Gastroesophageal sphincter (tissue), 4 donors: ENCODE measurements around the gene VSTM2B. TPM values are rescaled to one million over a fixed set of nuclear protein-coding genes. Genes with fewer than 3 reads are reported as not detected.

Experiments
- ATAC-seq: fragments of 150-250 bp; one replicate; pipeline ENCODE4 v1.9.1; 2016; ENCODE audit warnings: mild to moderate bottlenecking, moderate library complexity
- H3K27ac ChIP-seq, 4 donors: fragments of 200-600 bp; sonication (generic) in 3 of 4; 1 replicate in 3 of 4; 2 replicates in 1 of 4; pipeline ENCODE4 v1.5.1; 2016 to 2019
- H3K27me3 ChIP-seq: fragments of 200-600 bp; sonication (generic); one replicate; pipeline ENCODE4 v1.5.1; 2019
- H3K36me3 ChIP-seq, 2 donors: fragments of 200-600 bp; sonication (generic); one replicate each; pipeline ENCODE4 v1.5.1; 2019; ENCODE audit warnings: control low read depth in 1 of 2
- H3K4me1 ChIP-seq, 3 donors: fragments of 200-600 bp; sonication (generic); 1 replicate in 2 of 3; 2 replicates in 1 of 3; pipeline ENCODE4 v1.5.1; 2016 to 2019; ENCODE audit warnings: control low read depth in 2 of 3
- H3K4me3 ChIP-seq, 2 donors: fragments of 200-600 bp; sonication (generic); one replicate each; pipeline ENCODE4 v1.5.1; 2019; ENCODE audit warnings: mild to moderate bottlenecking in 1 of 2, moderate library complexity in 1 of 2
- H3K9me3 ChIP-seq, 3 donors: fragments of 200-600 bp; sonication (generic); one replicate each; pipeline ENCODE4 v1.5.1; 2017 to 2019; ENCODE audit warnings: control low read depth in 2 of 3
- EP300 ChIP-seq: sonication (generic); formaldehyde crosslinking; IDR thresholded peaks from one replicate; pipeline ENCODE4 v1.6.1; 2017; ENCODE audit warnings: antibody characterized with exemption, mild to moderate bottlenecking
- POLR2A ChIP-seq, 2 donors: fragments of 450-650 bp; IDR thresholded peaks; one replicate each; pipeline ENCODE4 v1.6.1; 2017; ENCODE audit warnings: antibody characterized with exemption in 2 of 2, mild to moderate bottlenecking in 2 of 2, moderate library complexity in 1 of 2
- POLR2AphosphoS5 ChIP-seq: sonication (generic); formaldehyde crosslinking; IDR thresholded peaks from one replicate; pipeline ENCODE4 v1.6.1; 2017; ENCODE audit warnings: antibody characterized with exemption
- WGBS, 2 donors: methylation state at CpG; one replicate each; pipeline ENCODE4 v1.1.5; 2018; ENCODE audit warnings: low coverage in 1 of 2; 5-methylcytosine and 5-hydroxymethylcytosine counted together
- total RNA-seq, 4 donors: library from RNA; depleted of rRNA; stranded (reverse); fragments of >200 nt; gene quantifications; one replicate each; pipeline ENCODE4 v1.1.0, GENCODE V29; 2016
- TF ChIP-seq, protein P1 (sequence below), 4 experiments: fragments of 200-600 bp in 2 of 4; fragments of 450-650 bp in 2 of 4; sonication (generic) in 1 of 4; IDR thresholded peaks; one replicate each; pipeline ENCODE4 v1.5.1; 2017 to 2019; ENCODE audit warnings: antibody characterized with exemption in 4 of 4, mild to moderate bottlenecking in 2 of 4, moderate library complexity in 2 of 4

Gene VSTM2B
- total RNA-seq, 4 donors from 2014 or later = 0.40 TPM; not detected in 3

DNA sequence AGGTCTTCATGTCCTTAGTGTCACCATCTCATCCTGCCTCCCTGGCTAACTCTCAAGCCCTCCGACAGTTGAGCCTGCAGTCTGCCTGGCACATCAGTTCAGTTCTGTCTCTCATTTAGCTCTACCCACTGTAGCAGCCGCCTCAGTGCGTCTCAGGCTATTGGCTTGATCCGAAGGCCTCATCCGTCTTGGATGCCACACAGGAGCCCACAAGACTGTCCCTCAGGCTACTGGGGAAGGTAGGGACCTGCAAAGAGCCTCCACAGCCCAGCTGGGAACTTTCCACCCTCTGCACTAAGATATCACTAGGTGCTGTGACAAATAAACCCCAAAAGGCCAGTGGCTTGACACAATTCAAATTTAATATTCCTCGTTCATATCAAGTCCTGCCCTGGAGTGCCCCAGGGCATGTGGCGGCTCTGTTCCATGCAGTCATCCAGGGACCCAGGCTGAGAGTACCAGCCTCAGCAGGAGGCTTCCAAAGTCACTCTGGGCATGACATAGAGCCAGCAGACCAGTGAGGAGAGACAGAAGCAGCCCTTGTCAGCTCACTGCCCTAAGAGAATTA, 5.7 kb downstream of the VSTM2B start:
- H3K27me3 ChIP-seq = peaks cover 96% of the 10 kb centered on the region
- no peak overlapping the region for H3K4me3 ChIP-seq
- H3K4me1 ChIP-seq = peaks cover 0 to 38% (median 14%) of the 10 kb centered on the region in 3 donors
- no peak overlapping the region for H3K27ac ChIP-seq
- H3K36me3 ChIP-seq = no peaks in the 10 kb centered on the region
- H3K9me3 ChIP-seq = peaks cover 0 to 9% (median 0%) of the 10 kb centered on the region in 3 donors
- ATAC-seq = no peak
- WGBS, 2 donors = no CpG with 5 or more reads among the region's 7 CpGs
- TF ChIP-seq, protein P1, sequence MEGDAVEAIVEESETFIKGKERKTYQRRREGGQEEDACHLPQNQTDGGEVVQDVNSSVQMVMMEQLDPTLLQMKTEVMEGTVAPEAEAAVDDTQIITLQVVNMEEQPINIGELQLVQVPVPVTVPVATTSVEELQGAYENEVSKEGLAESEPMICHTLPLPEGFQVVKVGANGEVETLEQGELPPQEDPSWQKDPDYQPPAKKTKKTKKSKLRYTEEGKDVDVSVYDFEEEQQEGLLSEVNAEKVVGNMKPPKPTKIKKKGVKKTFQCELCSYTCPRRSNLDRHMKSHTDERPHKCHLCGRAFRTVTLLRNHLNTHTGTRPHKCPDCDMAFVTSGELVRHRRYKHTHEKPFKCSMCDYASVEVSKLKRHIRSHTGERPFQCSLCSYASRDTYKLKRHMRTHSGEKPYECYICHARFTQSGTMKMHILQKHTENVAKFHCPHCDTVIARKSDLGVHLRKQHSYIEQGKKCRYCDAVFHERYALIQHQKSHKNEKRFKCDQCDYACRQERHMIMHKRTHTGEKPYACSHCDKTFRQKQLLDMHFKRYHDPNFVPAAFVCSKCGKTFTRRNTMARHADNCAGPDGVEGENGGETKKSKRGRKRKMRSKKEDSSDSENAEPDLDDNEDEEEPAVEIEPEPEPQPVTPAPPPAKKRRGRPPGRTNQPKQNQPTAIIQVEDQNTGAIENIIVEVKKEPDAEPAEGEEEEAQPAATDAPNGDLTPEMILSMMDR (IDR thresholded peaks at IDR 0.05) = no peak
- TF ChIP-seq EP300 (no peak), POLR2A (IDR thresholded peaks at IDR 0.05) (no peak)

GRCh38 chr19:29532097-29532496, 6.3 kb downstream of the VSTM2B start:
- whole genome bisulfite sequencing, 2 donors = 69 to 83% methylated on average over 1 to 7 of the region's 8 CpGs

DNA sequence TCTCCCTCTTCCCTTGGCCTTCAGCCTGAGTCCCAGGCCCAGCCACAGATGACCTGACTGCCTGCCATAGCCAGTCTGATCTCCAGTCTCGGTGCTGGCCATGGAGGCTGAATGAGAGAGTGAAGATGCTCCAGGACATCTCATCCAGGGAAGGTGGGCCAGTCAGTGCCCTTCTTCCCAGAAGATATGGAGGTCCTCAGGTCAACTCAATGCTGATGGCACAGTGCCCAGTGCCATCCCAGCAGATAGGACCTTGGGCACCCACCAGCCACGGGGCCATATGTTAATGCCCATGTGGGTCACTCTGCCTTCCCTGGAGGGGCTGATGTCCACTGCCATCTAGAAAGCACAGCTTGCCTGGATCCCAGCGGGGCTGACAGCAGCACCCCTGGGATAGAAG, 7.2 kb downstream of the VSTM2B start:
- no peak overlapping the region for H3K4me3 ChIP-seq
- peaks cover 0 to 24% (median 5%) of the 10 kb centered on the region in 3 donors for H3K4me1 ChIP-seq
- TF ChIP-seq, protein P1 (IDR thresholded peaks at IDR 0.05) = no peak
- no peak for TF ChIP-seq POLR2A (IDR thresholded peaks at IDR 0.05)
- TF ChIP-seq EP300 = no peak
- no peak overlapping the region for H3K27ac ChIP-seq
- no peak for ATAC-seq
- H3K36me3 ChIP-seq = no peaks in the 10 kb centered on the region
- peaks cover 0 to 9% (median 0%) of the 10 kb centered on the region in 3 donors for H3K9me3 ChIP-seq
- WGBS, 2 donors = no CpG with 5 or more reads among the region's 3 CpGs
- peaks cover 93% of the 10 kb centered on the region for H3K27me3 ChIP-seq

More at GRCh38 chr19:29532097-29532496, 6.3 kb downstream of the VSTM2B start:
- Histone ChIP-seq H3K4me3 (no peak overlapping the region), H3K9me3 (peaks cover 0 to 9% (median 0%) of the 10 kb centered on the region in 3 donors), H3K4me1 (peaks cover 0 to 33% (median 8%) of the 10 kb centered on the region in 3 donors), H3K36me3 (no peaks in the 10 kb centered on the region), H3K27ac (no peak overlapping the region), H3K27me3 (peaks cover 93% of the 10 kb centered on the region)
- no peak for ATAC-seq
- TF ChIP-seq EP300 (no peak), POLR2A (IDR thresholded peaks at IDR 0.05) (no peak), POLR2AphosphoS5 (no peak)
- TF ChIP-seq, protein P1 (IDR thresholded peaks at IDR 0.05) = no peak

DNA sequence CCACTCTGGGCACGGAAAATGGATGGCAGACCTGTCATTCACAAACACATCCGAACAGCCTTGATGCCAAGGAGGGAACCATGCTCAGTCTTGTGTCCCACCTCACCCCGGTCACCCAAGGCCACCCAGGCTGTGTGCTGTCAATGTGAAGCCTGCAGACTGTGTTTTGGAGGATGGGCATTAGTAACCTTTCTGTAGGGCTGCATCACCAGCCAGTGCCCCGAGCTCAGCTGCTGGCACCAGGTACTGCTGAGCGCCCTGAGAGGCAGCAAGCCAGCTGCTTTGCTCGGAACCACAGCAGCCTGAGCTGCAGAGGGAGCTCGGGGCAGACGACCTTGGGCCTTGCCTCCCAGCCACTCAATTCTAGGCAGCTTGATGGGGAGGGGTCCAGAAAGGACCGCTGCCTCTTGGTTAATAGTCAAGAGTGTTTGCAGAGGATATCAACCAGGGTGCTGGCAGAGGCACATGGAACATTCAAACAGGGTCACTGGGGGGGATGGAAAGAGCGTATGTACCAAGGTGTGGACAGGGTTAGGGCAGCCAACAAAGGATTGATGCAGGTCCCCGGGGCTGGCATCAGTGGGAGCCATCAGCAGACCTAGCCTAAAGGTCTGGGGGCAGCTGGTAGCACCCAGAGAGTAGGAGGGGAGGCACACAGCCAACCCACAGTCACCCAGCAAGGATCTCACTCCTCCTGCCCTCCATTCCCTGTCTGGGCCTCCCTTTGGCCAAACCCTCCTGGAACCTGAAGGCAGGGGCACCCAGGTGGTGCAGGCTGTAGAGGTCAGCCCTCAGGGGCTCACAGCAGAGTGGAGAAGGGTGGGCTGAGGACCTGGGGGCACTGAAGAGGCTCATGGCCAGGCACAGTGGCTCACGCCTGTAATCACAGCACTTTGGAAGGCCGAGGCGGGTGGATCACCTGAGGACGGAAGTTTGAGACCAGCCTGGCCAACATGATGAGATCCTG, 8.1 kb downstream of the VSTM2B start:
- peaks cover 0 to 9% (median 0%) of the 10 kb centered on the region in 3 donors for H3K9me3 ChIP-seq
- H3K27me3 ChIP-seq = peaks cover 91% of the 10 kb centered on the region
- ATAC-seq = no peak

More for the DNA sequence above, 8.1 kb downstream of the VSTM2B start:
- Histone ChIP-seq H3K27ac (no peak overlapping the region), H3K36me3 (no peaks in the 10 kb centered on the region), H3K4me3 (no peak overlapping the region), H3K4me1 (peaks cover 0 to 15% (median 2%) of the 10 kb centered on the region in 3 donors)
- 60 to 70% methylated on average over 1 to 4 of the region's 15 CpGs for WGBS, 2 donors
- TF ChIP-seq, protein P1 (IDR thresholded peaks at IDR 0.05) = no peak
- TF ChIP-seq POLR2A (IDR thresholded peaks at IDR 0.05) = no peak
- no peak for TF ChIP-seq EP300
- TF ChIP-seq POLR2AphosphoS5 = no peak
